Measurements from ENCODE around the gene MINPP1. TPM values are rescaled to one million over a fixed set of nuclear protein-coding genes. Genes with fewer than 3 reads are reported as not detected.

Gene MINPP1
- total and polyA plus RNA-seq, 2 of the 4 experiments (the other 2 are of a cell fraction), result 11.7 to 14.4 TPM

- H2BK120ac ChIP-seq (ENCODE audit: low read depth, low read length), result no peak overlapping the region
- H2AK9ac ChIP-seq (replicated peaks; ENCODE audit: low read depth, low read length, poor library complexity), result no peak overlapping the region
- 100% methylated on average over 3 of the region's 9 CpGs; no CpG with 5 or more reads in 1 of the 2 experiments for WGBS, 2 experiments (ENCODE audit: extremely low coverage in 2 of 2, insufficient read length in 1 of 2)
- no peak overlapping the region for H3K27ac ChIP-seq (ENCODE audit: insufficient read depth, low read length)
- TF ChIP-seq MXI1 (IDR thresholded peaks at IDR 0.05; ENCODE audit: borderline replicate concordance, low read depth, low read length) (no peak), MAZ (IDR thresholded peaks at IDR 0.05; ENCODE audit: borderline replicate concordance, low read depth, low read length) (no peak), NFE2L2 (IDR thresholded peaks at IDR 0.05; ENCODE audit: low read depth, low read length) (no peak), FOS (IDR thresholded peaks at IDR 0.05; ENCODE audit: low read depth, low read length) (no peak), RFX5 (IDR thresholded peaks at IDR 0.05; ENCODE audit: low read depth, low read length) (no peak), MAFK (IDR thresholded peaks at IDR 0.05; ENCODE audit: low read depth, low read length) (no peak), RAD21 (IDR thresholded peaks at IDR 0.05; ENCODE audit: low read length) (no peak), CEBPB (IDR thresholded peaks at IDR 0.05; ENCODE audit: low read depth, low read length) (no peak)
- TF ChIP-seq, protein P1, sequence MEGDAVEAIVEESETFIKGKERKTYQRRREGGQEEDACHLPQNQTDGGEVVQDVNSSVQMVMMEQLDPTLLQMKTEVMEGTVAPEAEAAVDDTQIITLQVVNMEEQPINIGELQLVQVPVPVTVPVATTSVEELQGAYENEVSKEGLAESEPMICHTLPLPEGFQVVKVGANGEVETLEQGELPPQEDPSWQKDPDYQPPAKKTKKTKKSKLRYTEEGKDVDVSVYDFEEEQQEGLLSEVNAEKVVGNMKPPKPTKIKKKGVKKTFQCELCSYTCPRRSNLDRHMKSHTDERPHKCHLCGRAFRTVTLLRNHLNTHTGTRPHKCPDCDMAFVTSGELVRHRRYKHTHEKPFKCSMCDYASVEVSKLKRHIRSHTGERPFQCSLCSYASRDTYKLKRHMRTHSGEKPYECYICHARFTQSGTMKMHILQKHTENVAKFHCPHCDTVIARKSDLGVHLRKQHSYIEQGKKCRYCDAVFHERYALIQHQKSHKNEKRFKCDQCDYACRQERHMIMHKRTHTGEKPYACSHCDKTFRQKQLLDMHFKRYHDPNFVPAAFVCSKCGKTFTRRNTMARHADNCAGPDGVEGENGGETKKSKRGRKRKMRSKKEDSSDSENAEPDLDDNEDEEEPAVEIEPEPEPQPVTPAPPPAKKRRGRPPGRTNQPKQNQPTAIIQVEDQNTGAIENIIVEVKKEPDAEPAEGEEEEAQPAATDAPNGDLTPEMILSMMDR (conservative IDR thresholded peaks at IDR 0.05; ENCODE audit: low read depth, low read length), result no peak
- peaks cover 2% of the 10 kb centered on the region; the same call in 1 of the 2 replicates for H3K27me3 ChIP-seq (ENCODE audit: control insufficient read depth, insufficient read depth, low read length)
- intact Hi-C loops (cut with micrococcal nuclease) (no loop called here), in situ Hi-C loops (cut with MboI; ENCODE audit: low sequenced_read_pairs) (no loop called here), dilution Hi-C loops (cut with HindIII; ENCODE audit: low sequenced_read_pairs, unreplicated experiment) (no loop called here)
- no peak overlapping the region for H3K4ac ChIP-seq (ENCODE audit: low read depth, low read length)
- no peak overlapping the region for H3K4me2 ChIP-seq (ENCODE audit: low read depth, low read length)
- no peaks in the 10 kb centered on the region for H4K20me1 ChIP-seq (ENCODE audit: insufficient read depth, low read length)
- no peak overlapping the region for H3K14ac ChIP-seq (replicated peaks; ENCODE audit: low read depth, low read length)
- no peak overlapping the region for H2AFZ ChIP-seq (replicated peaks; ENCODE audit: low read length, poor library complexity)
- no TSS peak for BruUV-seq (replicated peaks)
- H3K23ac ChIP-seq (ENCODE audit: low read depth, low read length), result no peak overlapping the region
- ChIA-PET CTCF (no interaction called here), POLR2A (ENCODE audit: unreplicated experiment) (no interaction called here)
- H3K4me3 ChIP-seq (ENCODE audit: insufficient read depth, low read depth, low read length), result no peak overlapping the region
- peaks cover 15% of the 10 kb centered on the region for H3K9me3 ChIP-seq (ENCODE audit: control insufficient read depth, insufficient read depth, low read length)
- no peak overlapping the region for H4K91ac ChIP-seq (ENCODE audit: insufficient read depth, low read depth, low read length)
- H4K8ac ChIP-seq (ENCODE audit: low read depth in 2 of 2, low read length in 2 of 2), result no peak overlapping the region
- no peak overlapping the region for H2BK20ac ChIP-seq (ENCODE audit: low read depth, low read length)
- no peak for ATAC-seq (ENCODE audit: low read depth)
- no peak overlapping the region for H3K18ac ChIP-seq (ENCODE audit: low read depth, low read length)
- no peak overlapping the region for H2AK5ac ChIP-seq (ENCODE audit: low read depth, low read length)
- no peak overlapping the region for H3K56ac ChIP-seq (ENCODE audit: extremely low read depth, insufficient read depth, low read length)
- H3K4me1 ChIP-seq (ENCODE audit: control insufficient read depth, insufficient read depth, low read length), result no peaks in the 10 kb centered on the region
- no peaks in the 10 kb centered on the region for H3K36me3 ChIP-seq (ENCODE audit: control insufficient read depth, insufficient read depth, low read length)
- no peaks in the 10 kb centered on the region for H3K79me1 ChIP-seq (ENCODE audit: low read depth in 1 of 2, low read length in 2 of 2)
- DNase-seq, result no peak
- no peaks in the 10 kb centered on the region for H3K9me1 ChIP-seq (ENCODE audit: insufficient read depth, low read length)
- H2BK5ac ChIP-seq (ENCODE audit: low read depth, low read length, poor library complexity, severe bottlenecking), result no peak overlapping the region
- no peak overlapping the region for H4K5ac ChIP-seq (ENCODE audit: low read depth, low read length)
- no peak overlapping the region for H3K9ac ChIP-seq (ENCODE audit: low read depth, low read length)
- H2BK15ac ChIP-seq (ENCODE audit: low read depth, low read length), result no peak overlapping the region
Measured at GRCh38 chr10:87562750-87563149, 58.1 kb downstream of the MINPP1 start.
